ENCODE measurements around the gene C5AR1. TPM values are rescaled to one million over a fixed set of nuclear protein-coding genes. Genes with fewer than 3 reads are reported as not detected.

C5AR1 gene
- total and polyA plus RNA-seq, 9 of the 15 experiments (the other 6 are each of a cell fraction or from before 2014, with no cell fraction given) = 0.06 to 1.6 (median 0.28) TPM; not detected in 3

DNA sequence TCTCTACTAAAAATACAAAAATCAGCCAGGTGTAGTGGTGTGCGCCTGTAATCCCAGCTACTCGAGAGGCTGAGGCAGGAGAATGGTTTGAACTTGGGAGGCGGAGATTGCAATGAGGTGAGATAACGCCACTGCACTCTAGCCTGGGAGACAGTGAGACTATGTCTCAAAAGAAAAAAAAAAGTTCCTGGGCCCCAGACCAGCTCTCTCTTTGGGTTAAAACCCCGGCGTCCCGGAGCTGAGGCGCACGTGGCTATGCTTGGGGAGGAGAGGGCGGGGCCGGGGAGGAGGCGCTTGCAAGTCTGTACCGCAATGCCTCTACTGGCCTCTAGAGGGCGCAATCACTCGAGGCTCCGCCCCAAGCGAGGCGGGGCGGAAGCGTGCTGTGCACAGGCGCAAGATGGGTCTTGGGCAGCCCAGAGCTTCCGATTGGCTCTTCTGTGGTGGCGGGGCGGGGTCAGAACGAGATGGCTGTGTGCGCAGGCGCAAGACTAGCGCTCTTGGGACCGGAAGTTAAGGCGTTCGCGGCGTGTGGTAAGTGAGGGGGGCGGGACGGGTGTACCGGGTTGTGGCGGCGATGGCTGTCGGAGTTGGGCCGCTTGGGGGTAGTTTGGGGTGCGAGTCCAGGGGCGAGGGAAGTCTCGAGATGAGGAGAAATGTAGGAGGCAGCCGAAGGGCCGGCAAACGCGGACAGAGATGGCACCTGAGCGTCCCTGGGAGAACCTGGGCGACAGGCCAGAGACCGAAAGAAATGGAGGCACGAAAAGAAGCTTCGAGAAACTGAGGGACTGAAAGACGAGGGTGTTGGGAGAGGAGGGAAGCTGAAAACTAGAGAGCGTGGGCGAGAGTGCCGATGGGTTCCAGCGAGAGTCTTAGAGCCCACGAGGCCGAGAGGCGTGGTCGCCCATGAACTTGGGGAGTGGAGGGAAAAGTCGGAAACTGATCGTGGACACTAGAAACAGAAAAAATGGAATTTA lies 39.4 kb downstream of the C5AR1 start, which contains the start of gene DHX34 (continued):
- TF ChIP-seq UBTF (IDR thresholded peaks at IDR 0.05; ENCODE audit: borderline replicate concordance in 1 of 2, low read depth in 2 of 2, low read length in 2 of 2) = 0 out of 4 replicates have a peak, but pooled peaks of 1 of the 2 experiments have one; percentile 19
- TF ChIP-seq THRAP3 (IDR thresholded peaks at IDR 0.05; ENCODE audit: borderline replicate concordance) = no peak; the same call in 1 of the 2 replicates
- peak; percentile 90 for TF ChIP-seq SUPT5H (IDR thresholded peaks at IDR 0.05)
- no peak for TF ChIP-seq TARDBP (IDR thresholded peaks at IDR 0.05)
- no peak for TF ChIP-seq HDAC3 (IDR thresholded peaks at IDR 0.05; ENCODE audit: borderline replicate concordance, partially characterized antibody)
- TF ChIP-seq RBM15 (IDR thresholded peaks at IDR 0.05; ENCODE audit: insufficient read depth, low read length) = no peak
- no peak for TF ChIP-seq ETV6 (IDR thresholded peaks at IDR 0.05; ENCODE audit: borderline replicate concordance in 1 of 2, low read depth in 2 of 2, low read length in 1 of 2)
- no peak for TF ChIP-seq ETV6 (CRISPR knock-in tag; IDR thresholded peaks at IDR 0.05; ENCODE audit: borderline replicate concordance)
- no peak for TF ChIP-seq TAF7 (tag; IDR thresholded peaks at IDR 0.05)
- TF ChIP-seq, protein P1, sequence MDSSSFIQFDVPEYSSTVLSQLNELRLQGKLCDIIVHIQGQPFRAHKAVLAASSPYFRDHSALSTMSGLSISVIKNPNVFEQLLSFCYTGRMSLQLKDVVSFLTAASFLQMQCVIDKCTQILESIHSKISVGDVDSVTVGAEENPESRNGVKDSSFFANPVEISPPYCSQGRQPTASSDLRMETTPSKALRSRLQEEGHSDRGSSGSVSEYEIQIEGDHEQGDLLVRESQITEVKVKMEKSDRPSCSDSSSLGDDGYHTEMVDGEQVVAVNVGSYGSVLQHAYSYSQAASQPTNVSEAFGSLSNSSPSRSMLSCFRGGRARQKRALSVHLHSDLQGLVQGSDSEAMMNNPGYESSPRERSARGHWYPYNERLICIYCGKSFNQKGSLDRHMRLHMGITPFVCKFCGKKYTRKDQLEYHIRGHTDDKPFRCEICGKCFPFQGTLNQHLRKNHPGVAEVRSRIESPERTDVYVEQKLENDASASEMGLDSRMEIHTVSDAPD (CRISPR knock-in tag; IDR thresholded peaks at IDR 0.05) = no peak
- TF ChIP-seq TCF7L2 (IDR thresholded peaks at IDR 0.05; ENCODE audit: low read depth, low read length) = no peak
- TF ChIP-seq HNRNPLL (IDR thresholded peaks at IDR 0.05; ENCODE audit: low read depth, low read length, poor library complexity, severe bottlenecking) = peak; percentile 18
- TF ChIP-seq ZFPM2 (CRISPR knock-in tag; IDR thresholded peaks at IDR 0.05) = no peak
- no peak for TF ChIP-seq ZKSCAN3 (CRISPR knock-in tag; IDR thresholded peaks at IDR 0.05)
- no peak for TF ChIP-seq PHTF2 (CRISPR knock-in tag; IDR thresholded peaks at IDR 0.05)
- TF ChIP-seq, protein P2, sequence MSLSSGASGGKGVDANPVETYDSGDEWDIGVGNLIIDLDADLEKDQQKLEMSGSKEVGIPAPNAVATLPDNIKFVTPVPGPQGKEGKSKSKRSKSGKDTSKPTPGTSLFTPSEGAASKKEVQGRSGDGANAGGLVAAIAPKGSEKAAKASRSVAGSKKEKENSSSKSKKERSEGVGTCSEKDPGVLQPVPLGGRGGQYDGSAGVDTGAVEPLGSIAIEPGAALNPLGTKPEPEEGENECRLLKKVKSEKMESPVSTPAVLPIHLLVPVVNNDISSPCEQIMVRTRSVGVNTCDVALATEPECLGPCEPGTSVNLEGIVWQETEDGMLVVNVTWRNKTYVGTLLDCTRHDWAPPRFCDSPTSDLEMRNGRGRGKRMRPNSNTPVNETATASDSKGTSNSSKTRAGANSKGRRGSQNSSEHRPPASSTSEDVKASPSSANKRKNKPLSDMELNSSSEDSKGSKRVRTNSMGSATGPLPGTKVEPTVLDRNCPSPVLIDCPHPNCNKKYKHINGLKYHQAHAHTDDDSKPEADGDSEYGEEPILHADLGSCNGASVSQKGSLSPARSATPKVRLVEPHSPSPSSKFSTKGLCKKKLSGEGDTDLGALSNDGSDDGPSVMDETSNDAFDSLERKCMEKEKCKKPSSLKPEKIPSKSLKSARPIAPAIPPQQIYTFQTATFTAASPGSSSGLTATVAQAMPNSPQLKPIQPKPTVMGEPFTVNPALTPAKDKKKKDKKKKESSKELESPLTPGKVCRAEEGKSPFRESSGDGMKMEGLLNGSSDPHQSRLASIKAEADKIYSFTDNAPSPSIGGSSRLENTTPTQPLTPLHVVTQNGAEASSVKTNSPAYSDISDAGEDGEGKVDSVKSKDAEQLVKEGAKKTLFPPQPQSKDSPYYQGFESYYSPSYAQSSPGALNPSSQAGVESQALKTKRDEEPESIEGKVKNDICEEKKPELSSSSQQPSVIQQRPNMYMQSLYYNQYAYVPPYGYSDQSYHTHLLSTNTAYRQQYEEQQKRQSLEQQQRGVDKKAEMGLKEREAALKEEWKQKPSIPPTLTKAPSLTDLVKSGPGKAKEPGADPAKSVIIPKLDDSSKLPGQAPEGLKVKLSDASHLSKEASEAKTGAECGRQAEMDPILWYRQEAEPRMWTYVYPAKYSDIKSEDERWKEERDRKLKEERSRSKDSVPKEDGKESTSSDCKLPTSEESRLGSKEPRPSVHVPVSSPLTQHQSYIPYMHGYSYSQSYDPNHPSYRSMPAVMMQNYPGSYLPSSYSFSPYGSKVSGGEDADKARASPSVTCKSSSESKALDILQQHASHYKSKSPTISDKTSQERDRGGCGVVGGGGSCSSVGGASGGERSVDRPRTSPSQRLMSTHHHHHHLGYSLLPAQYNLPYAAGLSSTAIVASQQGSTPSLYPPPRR (CRISPR knock-in tag; IDR thresholded peaks at IDR 0.05; ENCODE audit: borderline replicate concordance) = no peak
- TF ChIP-seq L3MBTL2 (IDR thresholded peaks at IDR 0.05) = peak; percentile 98

Measured in K562 (cell line).